PC-9 (cell line): ENCODE results near the gene PYY.

Source experiments
- CTCF ChIP-seq: fragments of 200-600 bp; sonication (generic); conservative IDR thresholded peaks from 2 replicates; pipeline ENCODE4 v1.6.1; 2017; ENCODE audit warnings: mixed run types, antibody characterized with exemption, mild to moderate bottlenecking, moderate library complexity
- EZH2 ChIP-seq: fragments of 200-600 bp; sonication (generic); IDR thresholded peaks from 2 replicates; pipeline ENCODE4 v1.8.0; 2017; ENCODE audit warnings: antibody characterized with exemption, low read depth

DNA sequence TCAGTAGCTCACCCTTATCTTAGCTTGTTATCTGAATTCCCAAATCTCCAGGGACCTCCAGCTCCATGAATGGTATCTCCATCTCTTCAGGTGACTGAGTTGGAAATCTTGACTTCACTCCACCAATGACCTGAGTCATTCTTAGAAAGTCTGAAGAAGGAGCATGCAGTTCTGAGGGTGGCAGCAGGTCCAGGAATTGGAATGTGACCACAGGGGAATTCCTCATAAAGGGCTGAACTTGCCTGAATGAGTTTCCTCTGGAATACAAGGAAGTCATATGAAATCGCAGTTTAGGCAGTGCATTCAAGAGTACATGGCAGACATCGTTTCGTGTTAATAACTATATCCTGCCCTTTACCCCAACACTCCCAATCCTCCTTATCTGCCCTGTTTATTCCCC, 12.5 kb upstream of the PYY start:
- TF ChIP-seq CTCF = no peak
- TF ChIP-seq EZH2 = no peak
